Breast epithelium (tissue), 4 donors: Measurements from ENCODE around the gene AP5S1. TPM values are rescaled to one million over a fixed set of nuclear protein-coding genes. Genes with fewer than 3 reads are reported as not detected.
"Not testable (repeated sequence)": the region's sequence is repeated elsewhere in the genome, so short reads cannot be mapped to it uniquely, and the experiment has no call there.

Experiments used
- DNase-seq, 2 donors: peaks; one replicate each; pipeline ENCODE4 v3.0.0-alpha.2; 2019; ENCODE audit warnings: low spot score in 2 of 2
- H3K27ac ChIP-seq, 2 donors: fragments of 200-600 bp; sonication (generic) in 1 of 2; one replicate each; pipeline ENCODE4 v1.5.1; 2016 to 2019; ENCODE audit warnings: mild to moderate bottlenecking in 1 of 2
- H3K27me3 ChIP-seq, 2 donors: fragments of 200-600 bp; sonication (generic) in 1 of 2; one replicate each; pipeline versions ENCODE4 v1.5.1 to v1.6.0; 2017 to 2019; ENCODE audit warnings: control low read depth in 1 of 2, mild to moderate bottlenecking in 1 of 2
- H3K36me3 ChIP-seq: fragments of 200-600 bp; one replicate; pipeline ENCODE4 v1.5.1; 2019
- H3K4me1 ChIP-seq, 2 donors: fragments of 200-600 bp; sonication (generic); one replicate each; pipeline ENCODE4 v1.5.1; 2016 to 2019; ENCODE audit warnings: control low read depth in 1 of 2
- H3K4me3 ChIP-seq, 3 donors: fragments of 200-600 bp; sonication (generic); 1 replicate in 2 of 3; 2 replicates in 1 of 3; pipeline ENCODE4 v1.5.1; 2016 to 2019; ENCODE audit warnings: mild to moderate bottlenecking in 3 of 3, moderate library complexity in 2 of 3
- H3K9me3 ChIP-seq, 2 donors: fragments of 200-600 bp; sonication (generic) in 1 of 2; one replicate each; pipeline ENCODE4 v1.5.1; 2016 to 2019; ENCODE audit warnings: control low read depth in 1 of 2
- POLR2A ChIP-seq: fragments of 450-650 bp; IDR thresholded peaks from one replicate; pipeline ENCODE4 v1.6.1; 2016; ENCODE audit warnings: antibody characterized with exemption, mild to moderate bottlenecking, moderate library complexity
- POLR2AphosphoS5 ChIP-seq, 3 donors: sonication (generic); formaldehyde crosslinking; IDR thresholded peaks; one replicate each; pipeline ENCODE4 v1.6.1; 2017; ENCODE audit warnings: antibody characterized with exemption in 3 of 3
- intact Hi-C: fragments of 100-400 bp; cut with DNase I; formaldehyde crosslinking; loops from one replicate; pipeline ENCODE4 v1.15.1; 2023; ENCODE audit warnings: low total_unique reads
- total RNA-seq, 3 donors: library from RNA; depleted of rRNA; stranded (reverse); fragments of >200 nt; gene quantifications; one replicate each; pipeline ENCODE4 v1.1.0, GENCODE V29; 2016
- TF ChIP-seq, protein P1 (sequence below), 3 donors: fragments of 450-650 bp; IDR thresholded peaks; one replicate each; pipeline ENCODE4 v1.5.1; 2016 to 2017; ENCODE audit warnings: antibody characterized with exemption in 3 of 3, mild to moderate bottlenecking in 3 of 3, moderate library complexity in 3 of 3

AP5S1 gene
- total RNA-seq, 3 donors from 2014 or later = 11.1 to 13.8 (median 11.8) TPM

DNA sequence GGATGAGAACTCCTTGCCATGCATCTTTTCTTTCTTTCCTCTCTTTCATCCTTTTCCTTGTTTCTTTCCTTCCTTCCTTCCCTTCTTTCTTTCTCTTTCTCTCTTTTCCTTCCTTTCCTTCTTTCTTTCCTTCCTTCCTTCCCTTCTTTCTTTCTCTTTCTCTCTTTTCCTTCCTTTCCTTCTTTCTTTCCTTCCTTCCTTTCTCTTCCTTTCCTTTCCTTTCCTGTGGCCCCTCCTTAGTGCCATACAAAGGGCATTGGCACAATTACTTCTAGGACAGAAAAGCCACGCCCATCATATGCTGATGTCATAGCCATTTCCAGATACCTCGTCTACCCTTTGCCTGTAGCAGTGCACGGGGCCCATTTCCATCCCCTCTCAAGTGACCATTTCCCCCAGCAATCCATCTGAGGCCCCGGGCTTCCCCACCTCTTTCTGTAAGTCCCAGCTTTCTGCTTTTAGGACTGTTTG, 31.6 kb upstream of the AP5S1 start:
- H3K27me3 ChIP-seq = no peaks in the 10 kb centered on the region
- intact Hi-C loops = loop anchor here (1.0 kb wide), 1 partner anchor 23 kb away; no protein-coding TSS in a partner anchor
- no peak for DNase-seq
- no peak overlapping the region for H3K27ac ChIP-seq
- peaks cover 17 to 25% of the 10 kb centered on the region in 2 donors for H3K4me1 ChIP-seq
- H3K36me3 ChIP-seq = no peaks in the 10 kb centered on the region
- no peak overlapping the region for H3K4me3 ChIP-seq
- H3K9me3 ChIP-seq = no peaks in the 10 kb centered on the region
- TF ChIP-seq POLR2A (no peak), POLR2AphosphoS5 (IDR thresholded peaks at IDR 0.05) (no peak)
- TF ChIP-seq, protein P1, sequence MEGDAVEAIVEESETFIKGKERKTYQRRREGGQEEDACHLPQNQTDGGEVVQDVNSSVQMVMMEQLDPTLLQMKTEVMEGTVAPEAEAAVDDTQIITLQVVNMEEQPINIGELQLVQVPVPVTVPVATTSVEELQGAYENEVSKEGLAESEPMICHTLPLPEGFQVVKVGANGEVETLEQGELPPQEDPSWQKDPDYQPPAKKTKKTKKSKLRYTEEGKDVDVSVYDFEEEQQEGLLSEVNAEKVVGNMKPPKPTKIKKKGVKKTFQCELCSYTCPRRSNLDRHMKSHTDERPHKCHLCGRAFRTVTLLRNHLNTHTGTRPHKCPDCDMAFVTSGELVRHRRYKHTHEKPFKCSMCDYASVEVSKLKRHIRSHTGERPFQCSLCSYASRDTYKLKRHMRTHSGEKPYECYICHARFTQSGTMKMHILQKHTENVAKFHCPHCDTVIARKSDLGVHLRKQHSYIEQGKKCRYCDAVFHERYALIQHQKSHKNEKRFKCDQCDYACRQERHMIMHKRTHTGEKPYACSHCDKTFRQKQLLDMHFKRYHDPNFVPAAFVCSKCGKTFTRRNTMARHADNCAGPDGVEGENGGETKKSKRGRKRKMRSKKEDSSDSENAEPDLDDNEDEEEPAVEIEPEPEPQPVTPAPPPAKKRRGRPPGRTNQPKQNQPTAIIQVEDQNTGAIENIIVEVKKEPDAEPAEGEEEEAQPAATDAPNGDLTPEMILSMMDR (IDR thresholded peaks at IDR 0.05) = no peak

DNA sequence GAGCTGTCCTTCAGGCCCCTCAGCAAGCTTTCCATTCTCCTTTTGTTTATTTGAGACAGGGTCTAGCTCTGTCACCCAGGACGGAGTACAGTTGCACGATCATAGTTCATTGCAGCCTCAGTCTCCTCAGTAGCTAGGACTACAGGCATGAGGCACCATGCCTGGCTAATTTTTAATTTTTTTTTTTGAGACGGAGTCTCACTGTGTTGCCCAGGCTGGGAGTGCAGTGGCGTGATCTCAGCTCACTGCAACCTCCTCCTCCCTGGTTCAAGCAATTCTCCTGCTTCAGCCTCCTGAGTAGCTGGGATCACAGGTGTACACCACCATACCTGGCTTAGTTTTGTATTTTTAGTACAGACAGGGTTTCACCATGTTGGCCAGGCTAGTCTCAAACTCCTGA, 31.1 kb upstream of the AP5S1 start:
- intact Hi-C loops, DNase-seq, H3K4me3 ChIP-seq, H3K27ac ChIP-seq, H3K9me3 ChIP-seq, H3K36me3 ChIP-seq, H3K27me3 ChIP-seq: not testable (repeated sequence)
- peaks cover 12 to 21% of the 10 kb centered on the region in 2 donors for H3K4me1 ChIP-seq

DNA sequence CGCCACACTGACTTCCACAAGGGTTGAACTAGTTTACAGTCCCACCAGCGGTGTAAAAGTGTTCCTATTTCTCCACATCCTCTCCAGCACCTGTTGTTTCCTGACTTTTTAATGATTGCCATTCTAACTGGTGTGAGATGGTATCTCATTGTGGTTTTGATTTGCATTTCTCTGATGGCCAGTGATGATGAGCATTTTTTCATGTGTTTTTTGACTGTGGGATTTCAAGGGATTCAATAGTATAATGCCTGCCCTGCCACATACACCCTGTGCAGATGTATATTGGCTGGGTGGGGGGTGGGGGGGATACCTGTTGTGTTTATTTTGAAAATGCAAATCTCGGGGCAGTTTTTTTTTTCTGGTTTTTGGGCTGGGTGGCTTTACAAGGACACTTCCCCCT, 26.2 kb upstream of the AP5S1 start:
- H3K27me3 ChIP-seq, H3K4me3 ChIP-seq, DNase-seq, H3K27ac ChIP-seq, H3K4me1 ChIP-seq, H3K36me3 ChIP-seq, H3K9me3 ChIP-seq, intact Hi-C loops: not testable (repeated sequence)

DNA sequence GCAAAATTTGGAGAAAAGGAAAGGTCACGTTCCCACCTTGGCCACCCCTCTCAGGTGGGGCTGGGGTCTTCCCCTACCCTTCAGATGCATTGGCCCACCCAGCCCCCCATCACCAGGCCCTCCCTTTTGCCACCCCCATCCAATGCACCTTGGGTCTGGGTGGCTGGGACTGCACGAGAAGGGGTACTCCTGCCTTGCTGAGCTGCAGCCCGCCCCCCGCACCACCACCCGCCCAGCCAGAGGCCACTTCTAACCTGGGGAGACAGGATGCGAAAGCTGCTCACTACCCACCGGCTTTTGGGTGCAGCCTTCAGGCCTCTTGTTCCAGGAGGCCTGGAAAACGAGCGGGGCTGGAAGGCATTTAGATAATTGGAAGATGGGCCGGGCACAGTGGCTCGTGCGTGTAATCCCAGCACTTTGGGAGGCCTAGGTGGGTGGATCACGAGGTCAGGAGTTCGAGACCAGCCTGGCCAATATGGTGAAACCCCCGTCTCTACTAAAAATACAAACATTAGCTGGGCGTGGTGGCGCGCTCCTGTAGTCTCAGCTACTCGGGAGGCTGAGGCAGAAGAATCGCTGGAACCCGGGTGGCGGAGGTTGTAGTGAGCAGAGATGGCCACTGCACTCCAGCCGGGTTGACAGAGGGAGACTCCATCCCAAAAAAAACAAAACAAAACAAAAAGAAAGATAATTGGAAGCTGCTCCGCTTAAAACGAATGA, 25.5 kb upstream of the AP5S1 start:
- Histone ChIP-seq H3K4me3 (peak overlapping the region; percentile 59 to 93 (median 69)), H3K9me3 (no peaks in the 10 kb centered on the region), H3K36me3 (no peaks in the 10 kb centered on the region), H3K4me1 (peaks cover 0 to 8% of the 10 kb centered on the region in 2 donors), H3K27ac (peak overlapping the region; percentile 97 to 100), H3K27me3 (no peaks in the 10 kb centered on the region)
- no peak for TF ChIP-seq POLR2A
- TF ChIP-seq POLR2AphosphoS5 (IDR thresholded peaks at IDR 0.05) = no peak
- TF ChIP-seq, protein P1 (IDR thresholded peaks at IDR 0.05) = no peak
- DNase-seq = no peak
- intact Hi-C loops = no loop called here

DNA sequence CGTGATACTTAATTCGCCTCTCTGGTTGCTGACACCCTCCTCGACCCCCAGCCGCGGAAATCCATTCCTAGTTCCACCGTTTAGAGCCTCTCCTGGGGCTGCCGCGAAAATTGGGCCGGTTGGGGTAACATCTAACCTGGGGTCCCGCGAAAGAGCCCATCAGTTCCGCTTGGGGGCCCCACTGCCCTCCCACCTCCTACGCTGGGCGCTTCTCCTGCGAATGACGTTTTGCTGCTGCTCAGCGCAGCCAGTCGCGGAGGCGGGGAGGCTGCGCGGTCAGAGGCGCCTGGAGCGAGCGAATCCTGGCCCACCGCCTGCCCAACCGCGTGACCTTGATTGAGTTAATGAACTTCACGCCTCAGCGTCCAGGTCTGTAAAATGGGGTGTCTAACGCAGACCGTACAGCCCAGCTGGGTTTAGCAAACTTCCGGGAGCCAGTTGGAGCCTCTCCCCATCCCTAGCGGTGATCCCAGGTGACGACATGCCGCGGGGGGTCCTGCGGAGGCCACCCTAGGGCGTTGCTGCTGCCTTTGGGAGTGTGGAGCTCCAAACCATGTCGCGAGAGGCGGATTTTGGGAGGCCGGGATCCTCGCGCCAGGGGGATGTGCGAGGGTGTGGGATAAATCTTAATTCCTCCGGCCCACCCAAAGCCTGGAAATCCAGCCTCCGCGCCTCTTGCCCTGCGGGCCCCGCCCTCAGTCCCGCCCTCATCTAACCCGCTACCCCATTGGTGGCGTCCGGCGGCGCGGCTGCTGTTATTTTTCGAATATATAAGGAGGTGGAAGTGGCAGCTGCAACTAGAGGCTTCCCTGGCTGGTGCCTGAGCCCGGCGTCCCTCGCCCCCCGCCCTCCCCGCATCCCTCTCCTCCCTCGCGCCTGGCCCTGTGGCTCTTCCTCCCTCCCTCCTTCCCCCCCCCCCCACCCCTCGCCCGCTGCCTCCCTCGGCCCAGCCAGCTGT, 24.6 kb upstream of the AP5S1 start, which contains the start of gene CDC25B:
Gene CDC25B (plus strand): TSS at position 800 of the 958 bp plus-strand sequence. CDS start 222 bp downstream, outside the sequence.
- Histone ChIP-seq H3K4me3 (peak within 1 kb of the TSS; percentile 59 to 93 (median 69)), H3K27me3 (no peaks in the 10 kb centered on the region), H3K9me3 (no peaks in the 10 kb centered on the region), H3K27ac (peak within 1 kb of the TSS; percentile 97 to 100), H3K36me3 (no peaks in the 10 kb centered on the region), H3K4me1 (peaks cover 0 to 8% of the 10 kb centered on the region in 2 donors)
- intact Hi-C loops = no loop called here
- TF ChIP-seq POLR2A = peak; percentile 15
- TF ChIP-seq POLR2AphosphoS5 (IDR thresholded peaks at IDR 0.05) = peak; percentile 84 to 93 (median 84)
- TF ChIP-seq, protein P1 (IDR thresholded peaks at IDR 0.05) = peak; percentile 74 to 83 (median 75)
- DNase-seq = peak; percentile 91 to 95
